ENCODE data around the gene GRID1.
"Not testable (repeated sequence)": the region's sequence is repeated elsewhere in the genome, so short reads cannot be mapped to it uniquely, and the experiment has no call there.

The GRID1 gene

GRCh38 chr10:85848756-85849155 lies 517.8 kb downstream of the GRID1 start:
- DNase-seq = no peak

GRCh38 chr10:85847085-85847484 lies 519.5 kb downstream of the GRID1 start:
- DNase-seq = no peak

- not testable (repeated sequence) for DNase-seq
Observed at GRCh38 chr10:85838660-85839059, 527.9 kb downstream of the GRID1 start.

- no peak for DNase-seq
Observed at GRCh38 chr10:85832988-85833387, 533.6 kb downstream of the GRID1 start.

GRCh38 chr10:85831422-85831821 lies 535.2 kb downstream of the GRID1 start:
- no peak for DNase-seq

GRCh38 chr10:85826377-85826776 lies 540.2 kb downstream of the GRID1 start:
- DNase-seq = no peak

GRCh38 chr10:85811405-85811804 lies 555.2 kb downstream of the GRID1 start:
- no peak for DNase-seq

GRCh38 chr10:85810674-85811073 lies 555.9 kb downstream of the GRID1 start:
- DNase-seq = no peak

GRCh38 chr10:85795460-85795859 lies 571.1 kb downstream of the GRID1 start:
- no peak for DNase-seq

GRCh38 chr10:85794553-85794952 lies 572.0 kb downstream of the GRID1 start:
- DNase-seq = no peak

- no peak for DNase-seq
Observed at GRCh38 chr10:85792533-85792858, 574.1 kb downstream of the GRID1 start.

- DNase-seq = no peak
Observed at GRCh38 chr10:85791818-85792532, 574.6 kb downstream of the GRID1 start.

- DNase-seq = no peak
Observed at GRCh38 chr10:85789982-85790789, 576.4 kb downstream of the GRID1 start.

- no peak for DNase-seq
Observed at GRCh38 chr10:85789125-85789524, 577.5 kb downstream of the GRID1 start.

- no peak for DNase-seq
Observed at GRCh38 chr10:85788570-85788969, 578.0 kb downstream of the GRID1 start.

- DNase-seq = no peak
Observed at GRCh38 chr10:85787881-85788280, 578.7 kb downstream of the GRID1 start.

- no peak for DNase-seq
Observed at GRCh38 chr10:85787393-85787792, 579.2 kb downstream of the GRID1 start.

GRCh38 chr10:85786401-85786899 lies 580.1 kb downstream of the GRID1 start:
- DNase-seq = no peak

- no peak for DNase-seq
Observed at GRCh38 chr10:85784792-85785191, 581.8 kb downstream of the GRID1 start.

GRCh38 chr10:85781404-85781803 lies 585.2 kb downstream of the GRID1 start:
- DNase-seq = no peak

GRCh38 chr10:85778074-85778473 lies 588.5 kb downstream of the GRID1 start:
- no peak for DNase-seq

- DNase-seq = no peak
Observed at GRCh38 chr10:85767891-85768290, 598.7 kb downstream of the GRID1 start.

- no peak for DNase-seq
Observed at GRCh38 chr10:85764108-85764507, 602.5 kb downstream of the GRID1 start.

GRCh38 chr10:85761906-85762445 lies 604.6 kb downstream of the GRID1 start:
- DNase-seq = no peak
